ENCODE results near the gene IL4R.

IL4R gene

DNA sequence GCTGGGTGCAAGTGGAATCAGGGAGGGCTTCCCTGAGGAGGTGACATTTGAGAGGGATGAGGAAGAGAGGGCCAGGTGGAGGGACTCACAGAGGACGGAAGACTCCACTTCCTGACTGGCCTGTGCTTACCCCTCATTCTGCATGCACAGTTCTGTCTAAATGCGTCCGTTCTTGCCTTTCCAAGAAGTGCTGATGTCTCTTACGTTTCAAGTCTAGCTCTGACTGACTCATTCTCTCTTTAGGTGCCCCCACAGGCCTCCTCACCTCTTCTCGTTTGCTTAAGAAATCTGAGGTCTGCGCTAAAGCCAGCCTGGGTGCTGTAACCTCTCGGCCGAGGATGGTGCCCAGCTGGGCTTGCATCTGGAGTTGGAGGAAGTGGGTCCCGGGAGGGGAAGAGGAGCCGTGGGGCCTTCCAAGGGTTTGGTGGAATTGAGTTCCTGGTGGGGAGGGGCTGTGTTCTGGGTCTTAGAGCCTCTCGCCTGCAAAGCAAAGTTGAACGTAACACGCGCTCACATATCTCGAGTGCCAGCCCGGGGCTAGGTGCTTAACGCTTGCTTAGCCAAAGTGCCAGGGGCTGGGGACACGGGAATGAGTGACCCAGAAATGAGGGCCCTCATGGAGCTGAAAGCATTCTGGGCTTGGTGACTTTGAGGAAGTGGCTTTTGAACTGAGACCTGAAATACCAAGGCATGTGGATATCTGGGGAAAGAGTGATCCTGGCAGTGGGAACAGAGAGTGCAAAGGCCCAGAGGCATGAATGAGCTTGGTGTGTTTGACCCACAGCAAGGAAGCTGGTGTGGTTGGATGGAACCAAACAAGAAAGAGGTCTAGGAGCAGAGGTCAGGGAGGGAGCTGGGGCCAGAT, 4.8 kb downstream of the IL4R start:
- no peak overlapping the region for H3K4me2 ChIP-seq
- H2AFZ ChIP-seq (ENCODE audit: low read depth): no peak overlapping the region
- no peak overlapping the region for H3K9ac ChIP-seq
- H3K27ac ChIP-seq: no peak overlapping the region
- TF ChIP-seq, protein P1, sequence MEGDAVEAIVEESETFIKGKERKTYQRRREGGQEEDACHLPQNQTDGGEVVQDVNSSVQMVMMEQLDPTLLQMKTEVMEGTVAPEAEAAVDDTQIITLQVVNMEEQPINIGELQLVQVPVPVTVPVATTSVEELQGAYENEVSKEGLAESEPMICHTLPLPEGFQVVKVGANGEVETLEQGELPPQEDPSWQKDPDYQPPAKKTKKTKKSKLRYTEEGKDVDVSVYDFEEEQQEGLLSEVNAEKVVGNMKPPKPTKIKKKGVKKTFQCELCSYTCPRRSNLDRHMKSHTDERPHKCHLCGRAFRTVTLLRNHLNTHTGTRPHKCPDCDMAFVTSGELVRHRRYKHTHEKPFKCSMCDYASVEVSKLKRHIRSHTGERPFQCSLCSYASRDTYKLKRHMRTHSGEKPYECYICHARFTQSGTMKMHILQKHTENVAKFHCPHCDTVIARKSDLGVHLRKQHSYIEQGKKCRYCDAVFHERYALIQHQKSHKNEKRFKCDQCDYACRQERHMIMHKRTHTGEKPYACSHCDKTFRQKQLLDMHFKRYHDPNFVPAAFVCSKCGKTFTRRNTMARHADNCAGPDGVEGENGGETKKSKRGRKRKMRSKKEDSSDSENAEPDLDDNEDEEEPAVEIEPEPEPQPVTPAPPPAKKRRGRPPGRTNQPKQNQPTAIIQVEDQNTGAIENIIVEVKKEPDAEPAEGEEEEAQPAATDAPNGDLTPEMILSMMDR (conservative IDR thresholded peaks at IDR 0.05; ENCODE audit: low read depth, low read length): no peak
- peaks cover 13% of the 10 kb centered on the region for H3K4me1 ChIP-seq (ENCODE audit: low read depth, poor library complexity, severe bottlenecking)
- no peaks in the 10 kb centered on the region; the same call in 1 of the 2 replicates for H3K79me2 ChIP-seq (ENCODE audit: insufficient read depth, low read depth)
- no peaks in the 10 kb centered on the region for H3K27me3 ChIP-seq (ENCODE audit: insufficient read depth, low read depth)
- H3K4me3 ChIP-seq (IDR thresholded peaks at IDR 0.05; ENCODE audit: insufficient read depth, low read depth, low read length): no peak overlapping the region
- no peaks in the 10 kb centered on the region for H3K36me3 ChIP-seq (ENCODE audit: insufficient read depth)
- H4K20me1 ChIP-seq (ENCODE audit: insufficient read depth): no peaks in the 10 kb centered on the region; the same call in 1 of the 2 replicates

- H3K36me3 ChIP-seq (ENCODE audit: insufficient read depth): no peaks in the 10 kb centered on the region
Measured at GRCh38 chr16:27319257-27319965, 5.6 kb downstream of the IL4R start.

GRCh38 chr16:27320261-27321012, 6.7 kb downstream of the IL4R start:
- Histone ChIP-seq H3K79me2 (ENCODE audit: insufficient read depth, low read depth) (no peaks in the 10 kb centered on the region), H3K36me3 (ENCODE audit: insufficient read depth) (no peaks in the 10 kb centered on the region), H3K4me2 (no peak overlapping the region), H4K20me1 (ENCODE audit: insufficient read depth) (no peaks in the 10 kb centered on the region; the same call in 1 of the 2 replicates), H3K9ac (no peak overlapping the region), H3K27ac (no peak overlapping the region), H2AFZ (ENCODE audit: low read depth) (no peak overlapping the region), H3K4me3 (IDR thresholded peaks at IDR 0.05; ENCODE audit: insufficient read depth, low read depth, low read length) (no peak overlapping the region), H3K27me3 (ENCODE audit: insufficient read depth, low read depth) (no peaks in the 10 kb centered on the region), H3K4me1 (ENCODE audit: low read depth, poor library complexity, severe bottlenecking) (peaks cover 2% of the 10 kb centered on the region)
- TF ChIP-seq, protein P1 (conservative IDR thresholded peaks at IDR 0.05; ENCODE audit: low read depth, low read length): no peak

More at GRCh38 chr16:27319257-27319965, 5.6 kb downstream of the IL4R start:
- Histone ChIP-seq H2AFZ (ENCODE audit: low read depth) (no peak overlapping the region), H3K9ac (no peak overlapping the region), H3K4me3 (IDR thresholded peaks at IDR 0.05; ENCODE audit: insufficient read depth, low read depth, low read length) (no peak overlapping the region), H3K27me3 (ENCODE audit: insufficient read depth, low read depth) (no peaks in the 10 kb centered on the region), H3K4me2 (no peak overlapping the region), H4K20me1 (ENCODE audit: insufficient read depth) (no peaks in the 10 kb centered on the region; the same call in 1 of the 2 replicates), H3K27ac (no peak overlapping the region), H3K79me2 (ENCODE audit: insufficient read depth, low read depth) (no peaks in the 10 kb centered on the region; the same call in 1 of the 2 replicates), H3K4me1 (ENCODE audit: low read depth, poor library complexity, severe bottlenecking) (peaks cover 12% of the 10 kb centered on the region)
- TF ChIP-seq, protein P1 (conservative IDR thresholded peaks at IDR 0.05; ENCODE audit: low read depth, low read length): no peak

Measured in KMS-11 (cell line).